Liver (tissue), 9 donors: Measurements from ENCODE around the gene BAG5. TPM values are rescaled to one million over a fixed set of nuclear protein-coding genes. Genes with fewer than 3 reads are reported as not detected.

Source experiments
- DNase-seq: peaks from one replicate; pipeline ENCODE4 v3.0.0-alpha.2; 2017; ENCODE audit warnings: low spot score
- H3K27ac ChIP-seq, 2 donors: one replicate each; pipeline ENCODE4 v1.7.0; 2013; ENCODE audit warnings: inconsistent platforms in 2 of 2, low read length in 2 of 2, control low read depth in 1 of 2, low read depth in 1 of 2, mild to moderate bottlenecking in 1 of 2
- H3K27me3 ChIP-seq, 4 donors: one replicate each; pipeline versions ENCODE4 v1.6.1 to v1.7.0; 2013; ENCODE audit warnings: low read length in 3 of 4, inconsistent platforms in 1 of 4, mild to moderate bottlenecking in 1 of 4, moderate library complexity in 1 of 4; ENCODE audit not compliant: control insufficient read depth in 4 of 4, insufficient read depth in 4 of 4
- H3K36me3 ChIP-seq, 4 donors: one replicate each; pipeline versions ENCODE4 v1.6.1 to v1.7.0; 2013; ENCODE audit warnings: low read length in 3 of 4, mild to moderate bottlenecking in 3 of 4, low read depth in 1 of 4, moderate library complexity in 1 of 4; ENCODE audit not compliant: control insufficient read depth in 4 of 4, insufficient read depth in 3 of 4
- H3K4me1 ChIP-seq, 4 donors: one replicate each; pipeline versions ENCODE4 v1.6.1 to v1.7.0; 2013; ENCODE audit warnings: low read length in 3 of 4, mild to moderate bottlenecking in 3 of 4, moderate library complexity in 1 of 4; ENCODE audit not compliant: control insufficient read depth in 4 of 4, insufficient read depth in 4 of 4
- H3K4me3 ChIP-seq, 3 donors: one replicate each; pipeline versions ENCODE4 v1.6.1 to v1.7.0; 2013; ENCODE audit warnings: low read length in 3 of 3, control low read depth in 1 of 3, low read depth in 1 of 3, mild to moderate bottlenecking in 1 of 3
- H3K9ac ChIP-seq, 2 donors: one replicate each; pipeline ENCODE4 v1.7.0; 2013; ENCODE audit warnings: low read length in 2 of 2, mild to moderate bottlenecking in 2 of 2, moderate library complexity in 2 of 2, control low read depth in 1 of 2, low read depth in 1 of 2
- H3K9me3 ChIP-seq, 4 donors: one replicate each; pipeline versions ENCODE4 v1.6.1 to v1.7.0; 2013; ENCODE audit warnings: low read length in 3 of 4; ENCODE audit not compliant: control insufficient read depth in 4 of 4
- EGR1 ChIP-seq, 2 donors: IDR thresholded peaks; 2 replicates each; pipeline ENCODE4 v1.6.1; 2016 to 2018; ENCODE audit warnings: antibody characterized with exemption in 2 of 2, low read depth in 2 of 2
- FOXA1 ChIP-seq: IDR thresholded peaks from 2 replicates; pipeline ENCODE4 v1.6.1; 2016; ENCODE audit warnings: antibody characterized with exemption
- FOXA2 ChIP-seq: IDR thresholded peaks from 2 replicates; pipeline ENCODE4 v1.6.1; 2016; ENCODE audit warnings: antibody characterized with exemption
- HNF4A ChIP-seq, 2 donors: conservative IDR thresholded peaks; 2 replicates each; pipeline ENCODE4 v1.6.1; 2016; ENCODE audit warnings: antibody characterized with exemption in 2 of 2, mild to moderate bottlenecking in 2 of 2
- HNF4G ChIP-seq: IDR thresholded peaks from 2 replicates; pipeline ENCODE4 v1.6.1; 2016; ENCODE audit warnings: antibody characterized with exemption
- JUND ChIP-seq, 2 donors: IDR thresholded peaks; 2 replicates each; pipeline ENCODE4 v1.6.1; 2016; ENCODE audit warnings: antibody characterized with exemption in 2 of 2
- NR2F2 ChIP-seq: IDR thresholded peaks from 2 replicates; pipeline ENCODE4 v1.6.1; 2016; ENCODE audit warnings: antibody characterized with exemption
- RAD21 ChIP-seq, 2 donors: IDR thresholded peaks; 2 replicates each; pipeline ENCODE4 v1.6.1; 2016; ENCODE audit warnings: antibody characterized with exemption in 2 of 2, mild to moderate bottlenecking in 2 of 2
- RXRA ChIP-seq, 2 donors: IDR thresholded peaks; 2 replicates each; pipeline ENCODE4 v1.6.1; 2017 to 2018; ENCODE audit warnings: antibody characterized with exemption in 2 of 2, mild to moderate bottlenecking in 1 of 2
- SP1 ChIP-seq: IDR thresholded peaks from 2 replicates; pipeline ENCODE4 v1.6.1; 2018; ENCODE audit warnings: antibody characterized with exemption, mild to moderate bottlenecking
- TAF1 ChIP-seq: conservative IDR thresholded peaks from 2 replicates; pipeline ENCODE4 v1.6.1; 2016; ENCODE audit warnings: antibody characterized with exemption, mild to moderate bottlenecking
- YY1 ChIP-seq: IDR thresholded peaks from 2 replicates; pipeline ENCODE4 v1.6.1; 2016; ENCODE audit warnings: antibody characterized with exemption, mild to moderate bottlenecking
- WGBS: extraction: QIAGEN DNeasy Blood & Tissue Kit; methylation state at CpG from one replicate; pipeline ENCODE4 v1.1.7; 2013; 5-methylcytosine and 5-hydroxymethylcytosine counted together
- polyA plus RNA-seq, 2 donors: library from polyadenylated mRNA; stranded (reverse) in 1 of 2; unstranded in 1 of 2; fragments of 200-250 nt in 1 of 2; fragments of >200 nt in 1 of 2; fragmentation: Nextera tagmentation in 1 of 2; extraction: Ambion mirVana in 1 of 2; gene quantifications; one replicate each; pipeline versions ENCODE4 v1.2.1 to v1.2.3, GENCODE V29; 2013 to 2015
- total RNA-seq, 2 donors: library from RNA; depleted of rRNA; stranded (reverse); fragments of >200 nt; gene quantifications; one replicate each; pipeline ENCODE4 v1.2.3, GENCODE V29; 2014
- TF ChIP-seq, protein P1 (sequence below): fragments of 150-350 bp; IDR thresholded peaks from 2 replicates; pipeline ENCODE4 v1.5.1; 2017; ENCODE audit warnings: improper control_type of control experiment, low read depth, low read length; ENCODE audit not compliant: missing input control
- TF ChIP-seq, protein P2 (sequence below): IDR thresholded peaks from 2 replicates; pipeline ENCODE4 v1.6.1; 2016; ENCODE audit warnings: antibody characterized with exemption
- TF ChIP-seq, protein P3 (sequence below): IDR thresholded peaks from 2 replicates; pipeline ENCODE4 v1.6.1; 2016; ENCODE audit warnings: antibody characterized with exemption
- TF ChIP-seq, protein P4 (sequence below): IDR thresholded peaks from 2 replicates; pipeline ENCODE4 v1.6.1; 2016; ENCODE audit warnings: antibody characterized with exemption
- donor health status: healthy.
- donor health status: healthy.
- donor health status: healthy.
- donor health status: healthy.
- donor health status: healthy.

The BAG5 gene
- total and polyA plus RNA-seq, 4 donors, result 5.4 to 12.5 (median 8.8) TPM

DNA sequence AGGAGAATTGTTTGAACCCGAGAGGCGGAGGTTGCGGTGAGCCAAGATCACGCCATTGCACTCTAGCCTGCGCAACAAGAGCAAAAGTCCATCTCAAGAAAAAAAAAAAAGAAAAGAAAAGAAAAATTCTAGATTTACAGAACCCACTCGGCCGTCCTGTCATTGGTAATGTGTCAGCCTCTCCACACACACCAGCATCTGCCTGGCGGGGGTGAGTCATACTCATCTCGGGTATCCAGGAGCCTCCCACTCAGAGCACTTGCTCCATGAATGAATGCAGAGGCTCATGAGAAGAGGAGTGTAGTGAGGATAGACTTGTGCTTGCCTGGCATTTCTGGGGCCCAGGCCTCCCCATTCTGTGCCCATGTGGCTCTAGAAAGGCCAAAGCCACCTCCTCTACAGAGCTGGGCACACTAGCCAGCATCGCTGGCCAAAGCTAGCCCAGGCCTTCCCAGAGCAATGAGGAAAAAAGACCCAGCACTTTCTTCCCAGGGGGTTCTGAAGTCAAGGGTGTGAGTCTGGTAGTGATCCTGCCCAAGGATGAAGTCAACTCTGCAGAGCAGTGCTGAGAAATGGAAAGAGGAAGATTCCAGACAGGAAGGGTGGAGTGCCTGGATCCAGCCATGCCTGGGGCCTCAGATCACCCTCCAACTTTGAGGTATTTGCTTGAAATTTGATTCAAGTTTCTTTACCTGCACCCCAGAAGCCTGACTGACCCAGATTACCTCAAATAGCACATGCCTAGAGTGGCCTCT, 35.3 kb upstream of the BAG5 start:
- TF ChIP-seq NR2F2, result no peak
- TF ChIP-seq JUND (IDR thresholded peaks at IDR 0.05), result no peak
- no peak for TF ChIP-seq RXRA (IDR thresholded peaks at IDR 0.05)
- no peak for TF ChIP-seq EGR1 (IDR thresholded peaks at IDR 0.05; ENCODE audit: low read depth in 2 of 2)
- no peak for TF ChIP-seq FOXA2
- no peak for TF ChIP-seq HNF4G
- TF ChIP-seq SP1, result no peak
- no peak for TF ChIP-seq TAF1
- no peak for TF ChIP-seq RAD21 (IDR thresholded peaks at IDR 0.05)
- no peak for TF ChIP-seq HNF4A (conservative IDR thresholded peaks at IDR 0.05)
- Histone ChIP-seq H3K4me3 (no peak overlapping the region), H3K4me1 (no peaks in the 10 kb centered on the region), H3K27ac (no peak overlapping the region), H3K9me3 (no peaks in the 10 kb centered on the region), H3K9ac (no peak overlapping the region), H3K27me3 (no peaks in the 10 kb centered on the region), H3K36me3 (no peaks in the 10 kb centered on the region)
- 95% methylated on average over 10 of the region's 10 CpGs for WGBS
- DNase-seq, result no peak

DNA sequence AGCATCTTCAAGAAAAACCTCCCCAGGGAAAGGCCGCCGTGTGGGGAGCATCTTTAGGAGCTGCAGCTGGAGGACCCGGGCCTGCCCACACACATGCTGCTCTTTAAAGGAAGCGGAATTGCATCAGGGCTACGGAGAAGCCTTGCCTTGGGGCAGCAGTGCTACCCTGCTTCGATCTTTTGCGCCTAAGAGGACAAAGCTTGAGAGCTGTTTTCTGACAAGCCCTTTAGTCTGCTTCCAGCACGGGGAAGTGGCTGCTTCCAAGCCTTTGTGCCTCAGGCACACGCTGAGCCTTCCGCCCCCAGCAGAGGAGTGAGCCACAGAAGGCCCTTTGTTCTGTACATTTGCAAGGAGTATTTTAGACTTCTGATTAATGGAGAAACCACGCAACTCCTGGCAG, 31.8 kb upstream of the BAG5 start:
- Histone ChIP-seq H3K4me3 (no peak overlapping the region), H3K4me1 (no peaks in the 10 kb centered on the region), H3K9me3 (no peaks in the 10 kb centered on the region), H3K27me3 (no peaks in the 10 kb centered on the region), H3K27ac (no peak overlapping the region), H3K36me3 (peaks cover 0 to 7% (median 0%) of the 10 kb centered on the region in 4 donors), H3K9ac (no peak overlapping the region)
- DNase-seq, result no peak
- TF ChIP-seq YY1, result no peak
- no peak for TF ChIP-seq RXRA (IDR thresholded peaks at IDR 0.05)
- TF ChIP-seq EGR1 (IDR thresholded peaks at IDR 0.05; ENCODE audit: low read depth in 2 of 2), result no peak
- TF ChIP-seq HNF4A (conservative IDR thresholded peaks at IDR 0.05), result no peak
- TF ChIP-seq, protein P1, sequence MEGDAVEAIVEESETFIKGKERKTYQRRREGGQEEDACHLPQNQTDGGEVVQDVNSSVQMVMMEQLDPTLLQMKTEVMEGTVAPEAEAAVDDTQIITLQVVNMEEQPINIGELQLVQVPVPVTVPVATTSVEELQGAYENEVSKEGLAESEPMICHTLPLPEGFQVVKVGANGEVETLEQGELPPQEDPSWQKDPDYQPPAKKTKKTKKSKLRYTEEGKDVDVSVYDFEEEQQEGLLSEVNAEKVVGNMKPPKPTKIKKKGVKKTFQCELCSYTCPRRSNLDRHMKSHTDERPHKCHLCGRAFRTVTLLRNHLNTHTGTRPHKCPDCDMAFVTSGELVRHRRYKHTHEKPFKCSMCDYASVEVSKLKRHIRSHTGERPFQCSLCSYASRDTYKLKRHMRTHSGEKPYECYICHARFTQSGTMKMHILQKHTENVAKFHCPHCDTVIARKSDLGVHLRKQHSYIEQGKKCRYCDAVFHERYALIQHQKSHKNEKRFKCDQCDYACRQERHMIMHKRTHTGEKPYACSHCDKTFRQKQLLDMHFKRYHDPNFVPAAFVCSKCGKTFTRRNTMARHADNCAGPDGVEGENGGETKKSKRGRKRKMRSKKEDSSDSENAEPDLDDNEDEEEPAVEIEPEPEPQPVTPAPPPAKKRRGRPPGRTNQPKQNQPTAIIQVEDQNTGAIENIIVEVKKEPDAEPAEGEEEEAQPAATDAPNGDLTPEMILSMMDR, result no peak
- TF ChIP-seq FOXA1, result no peak
- TF ChIP-seq, protein P2, sequence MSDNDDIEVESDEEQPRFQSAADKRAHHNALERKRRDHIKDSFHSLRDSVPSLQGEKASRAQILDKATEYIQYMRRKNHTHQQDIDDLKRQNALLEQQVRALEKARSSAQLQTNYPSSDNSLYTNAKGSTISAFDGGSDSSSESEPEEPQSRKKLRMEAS, result no peak
- TF ChIP-seq, protein P3, sequence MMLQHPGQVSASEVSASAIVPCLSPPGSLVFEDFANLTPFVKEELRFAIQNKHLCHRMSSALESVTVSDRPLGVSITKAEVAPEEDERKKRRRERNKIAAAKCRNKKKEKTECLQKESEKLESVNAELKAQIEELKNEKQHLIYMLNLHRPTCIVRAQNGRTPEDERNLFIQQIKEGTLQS, result no peak
- TF ChIP-seq SP1, result no peak
- TF ChIP-seq, protein P4, sequence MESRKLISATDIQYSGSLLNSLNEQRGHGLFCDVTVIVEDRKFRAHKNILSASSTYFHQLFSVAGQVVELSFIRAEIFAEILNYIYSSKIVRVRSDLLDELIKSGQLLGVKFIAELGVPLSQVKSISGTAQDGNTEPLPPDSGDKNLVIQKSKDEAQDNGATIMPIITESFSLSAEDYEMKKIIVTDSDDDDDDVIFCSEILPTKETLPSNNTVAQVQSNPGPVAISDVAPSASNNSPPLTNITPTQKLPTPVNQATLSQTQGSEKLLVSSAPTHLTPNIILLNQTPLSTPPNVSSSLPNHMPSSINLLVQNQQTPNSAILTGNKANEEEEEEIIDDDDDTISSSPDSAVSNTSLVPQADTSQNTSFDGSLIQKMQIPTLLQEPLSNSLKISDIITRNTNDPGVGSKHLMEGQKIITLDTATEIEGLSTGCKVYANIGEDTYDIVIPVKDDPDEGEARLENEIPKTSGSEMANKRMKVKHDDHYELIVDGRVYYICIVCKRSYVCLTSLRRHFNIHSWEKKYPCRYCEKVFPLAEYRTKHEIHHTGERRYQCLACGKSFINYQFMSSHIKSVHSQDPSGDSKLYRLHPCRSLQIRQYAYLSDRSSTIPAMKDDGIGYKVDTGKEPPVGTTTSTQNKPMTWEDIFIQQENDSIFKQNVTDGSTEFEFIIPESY, result no peak
- TF ChIP-seq TAF1, result no peak
- TF ChIP-seq FOXA2, result no peak
- TF ChIP-seq RAD21 (IDR thresholded peaks at IDR 0.05), result no peak
- no peak for TF ChIP-seq JUND (IDR thresholded peaks at IDR 0.05)
- TF ChIP-seq NR2F2, result no peak
- WGBS, result 78% methylated on average over 11 of the region's 11 CpGs
